OCI-LY7 (cell line): Measurements from ENCODE around the gene SLC25A45. TPM values are rescaled to one million over a fixed set of nuclear protein-coding genes. Genes with fewer than 3 reads are reported as not detected.
A peak's percentile ranks its signal among the peaks of the same experiment; 100 is the strongest.

Experiments
- BruUV-seq: library from RNA; stranded (reverse); fragments of 400-500 nt; replicated peaks from 2 replicates; lab custom pipeline; 2021; lab: Mats Ljungman, UMichigan
- CTCF ChIA-PET: fragments of 300-600 bp; sonication (Branson Sonifier 250); formaldehyde crosslinking; loops from one replicate; lab custom pipeline; 2022; ENCODE audit warnings: antibody characterized with exemption; ENCODE audit not compliant: unreplicated experiment; lab: Charles Lee
- POLR2A ChIA-PET: fragments of 300-600 bp; sonication (Branson Sonifier 250); formaldehyde crosslinking; loops from one replicate; lab custom pipeline; 2022; ENCODE audit warnings: antibody characterized with exemption; lab: Charles Lee
- DNase-seq: peaks from one replicate; pipeline ENCODE4 v3.0.0-alpha.2; 2015; ENCODE audit warnings: low spot score
- H2AFZ ChIP-seq: fragments of 200-600 bp; sonication (generic), shearing (Covaris generic); 2 replicates; pipeline ENCODE4 v1.6.1; 2014; ENCODE audit warnings: mild to moderate bottlenecking, antibody characterized with exemption, low read length, moderate library complexity
- H3K27ac ChIP-seq: fragments of 200-600 bp; sonication (generic); 2 replicates; pipeline ENCODE4 v1.5.1; 2014; ENCODE audit warnings: mixed run types, low read depth, mild to moderate bottlenecking, moderate library complexity, low read length, inconsistent platforms; ENCODE audit not compliant: poor library complexity, severe bottlenecking
- H3K36me3 ChIP-seq: fragments of 200-600 bp; sonication (generic); 2 replicates; pipeline ENCODE4 v1.6.1; 2014; ENCODE audit warnings: mild to moderate bottlenecking, antibody characterized with exemption, low read length, moderate library complexity, mixed read lengths; ENCODE audit not compliant: insufficient read depth
- H3K4me1 ChIP-seq: fragments of 200-600 bp; sonication (generic); 2 replicates; pipeline ENCODE4 v1.5.1; 2014; ENCODE audit warnings: mild to moderate bottlenecking, low read length; ENCODE audit not compliant: insufficient read depth, poor library complexity, severe bottlenecking
- H3K4me2 ChIP-seq: fragments of 200-600 bp; sonication (generic); 2 replicates; pipeline ENCODE4 v1.6.1; 2014; ENCODE audit warnings: mild to moderate bottlenecking, low read length
- H3K4me3 ChIP-seq: fragments of 200-600 bp; sonication (generic); 2 replicates; pipeline ENCODE4 v1.5.1; 2014; ENCODE audit warnings: mild to moderate bottlenecking, low read depth, low read length; ENCODE audit not compliant: poor library complexity, severe bottlenecking
- H3K79me2 ChIP-seq: fragments of 200-600 bp; sonication (generic); 2 replicates; pipeline ENCODE4 v1.6.1; 2016; ENCODE audit warnings: low read depth, mild to moderate bottlenecking, low read length, moderate library complexity, mixed read lengths; ENCODE audit not compliant: insufficient read depth
- H3K9me2 ChIP-seq: fragments of 200-600 bp; sonication (generic); 2 replicates; pipeline ENCODE4 v1.6.1; 2016; ENCODE audit warnings: mild to moderate bottlenecking, low read length, mixed read lengths; ENCODE audit not compliant: insufficient read depth
- H3K9me3 ChIP-seq: fragments of 200-600 bp; sonication (generic); 2 replicates; pipeline ENCODE4 v1.6.1; 2014; ENCODE audit warnings: mild to moderate bottlenecking, mixed run types, low read length, mixed read lengths
- H4K20me1 ChIP-seq: fragments of 200-600 bp; sonication (generic); 2 replicates; pipeline ENCODE4 v1.6.1; 2014; ENCODE audit warnings: mild to moderate bottlenecking, antibody characterized with exemption, low read length, moderate library complexity, mixed read lengths; ENCODE audit not compliant: insufficient read depth
- CTCF ChIP-seq: fragments of 200-600 bp; sonication (generic); conservative IDR thresholded peaks from 2 replicates; pipeline ENCODE4 v1.5.1; 2014; ENCODE audit warnings: mild to moderate bottlenecking, antibody characterized with exemption, low read length, moderate library complexity, mixed read lengths
- EZH2phosphoT487 ChIP-seq: fragments of 200-600 bp; sonication (generic); IDR thresholded peaks from 2 replicates; pipeline ENCODE4 v1.6.1; 2018; ENCODE audit warnings: low read depth, borderline replicate concordance, mild to moderate bottlenecking, mixed run types, antibody characterized with exemption, low read length, moderate library complexity, mixed read lengths
- intact Hi-C: fragments of 100-400 bp; cut with micrococcal nuclease; formaldehyde crosslinking; loops from one replicate; pipeline ENCODE4 v1.10.0; 2022; ENCODE audit not compliant: unreplicated experiment
- total RNA-seq, 2 experiments: library from RNA; depleted of rRNA in 1 of 2; stranded (reverse); fragments of >200 nt in 1 of 2; shearing (Covaris generic) in 1 of 2; gene quantifications; 2 replicates each; pipeline ENCODE4 v1.2.3, GENCODE V29; 2014 to 2022

SLC25A45 gene
- total RNA-seq, 2 experiments from 2014 or later = 7.0 to 20.7 TPM

- peak within 1 kb of the TSS; percentile 83 for H2AFZ ChIP-seq
- H3K27ac ChIP-seq = peak within 1 kb of the TSS; percentile 16
- peaks cover 7% of the 10 kb centered on the region; the same call in 1 of the 2 replicates for H3K79me2 ChIP-seq
- peak within 1 kb of the TSS; percentile 91 for H3K4me2 ChIP-seq
- no peak for TF ChIP-seq CTCF
- TF ChIP-seq EZH2phosphoT487 = no peak
- ChIA-PET CTCF (no interaction called here), POLR2A (interaction anchor here (0.6 to 1.2 kb wide), 7 partner anchors 21 to 1203 kb away, joined by 3 to 6 read pairs (median 4); no protein-coding TSS in a partner anchor)
- DNase-seq = peak; percentile 87
- peak within 1 kb of the TSS; percentile 85 for H3K4me3 ChIP-seq
- intact Hi-C loops = loop anchor here (2.0 kb wide), 1 partner anchor 16 kb away; no protein-coding TSS in a partner anchor
- H3K36me3 ChIP-seq = peaks cover 20% of the 10 kb centered on the region; the same call in 1 of the 2 replicates
- no peaks in the 10 kb centered on the region for H4K20me1 ChIP-seq
- no peaks in the 10 kb centered on the region for H3K9me2 ChIP-seq
- no TSS peak for BruUV-seq
- peaks cover 49% of the 10 kb centered on the region for H3K4me1 ChIP-seq
- no peaks in the 10 kb centered on the region for H3K9me3 ChIP-seq
These were observed 4.1 kb upstream of the SLC25A45 start, which contains the start of gene FRMD8 for GRCh38 chr11:65386307-65387140. Gene FRMD8, plus strand, starts transcription at chr11:65386637. Its CDS starts 400 bp downstream, at chr11:65387037.

- intact Hi-C loops = no loop called here
- H3K4me2 ChIP-seq = no peak overlapping the region
- no TSS peak for BruUV-seq
These were observed 1.9 kb upstream of the SLC25A45 start for GRCh38 chr11:65384301-65384889.

More at GRCh38 chr11:65384301-65384889, 1.9 kb upstream of the SLC25A45 start:
- ChIA-PET CTCF (no interaction called here), POLR2A (interaction anchor here (0.6 kb wide), 1 partner anchor 74 kb away, joined by 5 read pairs; no protein-coding TSS in a partner anchor)
- H4K20me1 ChIP-seq = no peaks in the 10 kb centered on the region
- DNase-seq = no peak
- no peak overlapping the region for H3K27ac ChIP-seq
- peaks cover 55% of the 10 kb centered on the region for H3K4me1 ChIP-seq
- peak overlapping the region; percentile 17; the same call in 1 of the 2 replicates for H2AFZ ChIP-seq
- TF ChIP-seq EZH2phosphoT487 = no peak
- no peak for TF ChIP-seq CTCF
- no peaks in the 10 kb centered on the region for H3K9me2 ChIP-seq
- peaks cover 11% of the 10 kb centered on the region; the same call in 1 of the 2 replicates for H3K36me3 ChIP-seq
- H3K9me3 ChIP-seq = no peaks in the 10 kb centered on the region
- H3K79me2 ChIP-seq = peaks cover 7% of the 10 kb centered on the region; the same call in 1 of the 2 replicates
- no peak overlapping the region for H3K4me3 ChIP-seq
